ENCODE results near the gene STX12.
A peak's percentile ranks its signal among the peaks of the same experiment; 100 is the strongest.
"Not testable (repeated sequence)": the region's sequence is repeated elsewhere in the genome, so short reads cannot be mapped to it uniquely, and the experiment has no call there.

Gene STX12

GRCh38 chr1:27831568-27832410 is 58.8 kb downstream of the STX12 start:
- DNase-seq: no peak

- no peak for DNase-seq
These were observed 59.7 kb downstream of the STX12 start for GRCh38 chr1:27832762-27833161.

DNA sequence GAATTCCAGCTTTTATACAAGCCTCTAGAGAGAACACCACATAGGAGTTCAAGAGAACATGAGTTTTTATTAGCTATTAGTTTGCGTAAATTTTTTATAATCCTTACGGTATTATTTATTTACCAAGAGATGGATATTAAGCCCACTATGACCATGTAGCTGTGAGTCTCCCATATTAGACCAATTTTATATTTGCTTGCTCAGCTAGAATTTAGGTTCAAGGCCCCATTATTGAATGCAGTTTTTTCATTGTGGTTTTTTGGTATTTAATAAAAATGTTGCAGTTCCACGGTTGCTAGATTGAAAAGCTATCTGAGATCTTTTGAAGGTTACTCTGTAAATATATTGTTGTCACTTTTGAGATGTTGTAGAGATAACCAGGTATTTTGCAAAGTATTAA is 60.5 kb downstream of the STX12 start:
- DNase-seq: no peak

DNA sequence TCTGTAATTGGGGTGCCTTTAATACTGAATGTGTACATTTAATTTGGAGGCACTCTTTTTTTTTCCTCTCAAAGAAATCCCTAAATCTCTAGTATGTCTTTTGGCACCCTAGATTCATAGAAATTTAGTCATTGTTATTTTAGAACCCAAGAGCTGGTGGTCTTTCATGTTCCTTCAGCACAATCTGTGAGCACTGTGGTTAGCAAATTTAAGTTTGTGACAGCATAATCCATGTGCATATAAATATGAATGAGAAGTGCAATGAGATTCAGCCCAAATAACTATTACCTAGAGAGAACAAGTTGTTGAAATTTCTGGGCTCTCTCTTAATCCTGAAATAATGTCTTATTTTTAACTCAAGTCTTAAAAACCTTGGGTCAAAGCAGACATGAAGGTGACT is 62.0 kb downstream of the STX12 start:
- no peak for DNase-seq

DNA sequence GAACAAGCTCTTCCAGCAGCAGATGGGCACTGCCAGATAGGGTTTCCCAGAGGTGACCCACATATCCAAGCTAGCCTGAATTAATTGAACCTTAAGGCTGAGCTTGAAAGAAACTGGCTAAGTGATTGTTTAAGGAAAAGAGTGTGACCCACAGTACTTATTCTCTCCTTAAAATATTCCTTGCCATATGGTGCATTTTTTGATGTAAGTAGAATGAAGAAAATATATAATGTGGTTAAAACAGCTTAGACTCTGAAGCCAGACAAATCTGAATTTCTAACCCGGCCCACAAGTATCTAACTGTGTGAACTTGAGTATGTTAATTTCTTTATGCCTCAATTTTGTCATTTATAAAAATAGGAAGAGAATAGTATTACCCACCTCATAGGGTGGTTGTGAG is 62.5 kb downstream of the STX12 start:
- no peak for DNase-seq

GRCh38 chr1:27849951-27850350 is 76.9 kb downstream of the STX12 start:
- DNase-seq: no peak

GRCh38 chr1:27855085-27855484 is 82.1 kb downstream of the STX12 start:
- DNase-seq: no peak

- DNase-seq: no peak
These were observed 83.7 kb downstream of the STX12 start for GRCh38 chr1:27856561-27857343.

- not testable (repeated sequence) for DNase-seq
These were observed 84.5 kb downstream of the STX12 start for GRCh38 chr1:27857552-27857951.

- DNase-seq: peak; percentile 72
These were observed 85.3 kb downstream of the STX12 start for GRCh38 chr1:27858072-27858948.

- no peak for DNase-seq
These were observed 86.0 kb downstream of the STX12 start for GRCh38 chr1:27858949-27859576.

DNA sequence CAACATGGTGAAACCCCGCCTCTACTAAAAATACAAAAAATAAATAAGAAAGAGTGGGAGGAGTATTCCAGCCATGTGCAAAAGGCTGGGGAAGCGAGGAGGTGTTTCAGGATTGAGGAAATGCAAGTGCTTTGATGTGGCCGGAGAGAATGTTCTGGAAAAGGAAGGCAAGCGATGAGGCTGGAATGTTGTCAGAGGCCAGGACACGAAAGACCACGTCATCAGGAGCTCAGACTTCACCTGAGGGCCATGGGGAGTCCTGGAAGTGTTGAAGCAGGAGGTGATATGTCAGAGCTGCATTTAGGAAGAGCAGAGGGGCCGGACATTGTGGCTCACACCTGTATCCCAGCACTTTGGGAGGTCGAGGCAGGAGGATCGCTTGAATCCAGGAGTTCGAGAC is 88.4 kb downstream of the STX12 start:
- no peak for DNase-seq

GRCh38 chr1:27862004-27862403 is 89.0 kb downstream of the STX12 start:
- DNase-seq: no peak

DNA sequence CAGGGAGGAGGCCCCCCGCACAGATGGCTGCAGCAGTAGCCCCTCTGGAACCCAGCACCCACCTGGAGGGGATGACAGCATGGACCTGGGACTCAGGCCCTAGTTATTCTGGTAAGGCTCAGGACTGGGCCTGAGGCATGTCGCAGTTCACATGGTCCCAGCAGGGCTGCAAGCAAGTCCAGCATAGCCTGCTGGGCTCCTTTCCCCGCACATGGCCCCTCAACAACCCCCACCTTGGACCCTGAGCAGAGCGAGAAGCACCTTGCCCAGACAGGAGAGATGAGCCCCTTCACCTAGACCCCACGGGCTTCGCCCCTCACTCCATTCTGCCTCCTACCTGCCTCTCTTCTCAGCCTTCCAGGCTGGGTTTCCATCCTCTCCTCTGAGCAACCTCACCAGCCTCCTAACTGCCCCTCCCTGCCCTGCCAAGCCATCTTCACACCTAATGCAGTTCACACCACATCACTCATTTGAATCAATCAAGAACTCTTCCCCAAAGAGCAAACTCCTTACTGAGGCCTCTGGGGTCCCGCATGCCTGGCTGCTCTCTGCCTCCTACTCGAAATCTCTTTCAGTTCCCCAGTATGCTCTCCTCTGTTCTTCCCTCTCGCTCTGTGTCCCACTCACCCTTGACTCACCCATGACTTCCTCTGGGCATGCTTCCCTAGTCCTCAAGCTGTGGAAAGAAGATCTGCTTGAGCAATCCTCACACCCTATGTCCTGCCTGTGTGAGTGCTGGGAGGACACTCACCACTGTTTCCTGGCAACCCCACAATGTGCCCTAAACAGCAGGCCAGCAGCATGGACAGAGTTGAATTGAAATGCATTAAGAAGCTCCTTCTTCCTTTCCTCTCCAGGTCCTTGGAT is 89.9 kb downstream of the STX12 start:
- DNase-seq: peak; percentile 98

DNA sequence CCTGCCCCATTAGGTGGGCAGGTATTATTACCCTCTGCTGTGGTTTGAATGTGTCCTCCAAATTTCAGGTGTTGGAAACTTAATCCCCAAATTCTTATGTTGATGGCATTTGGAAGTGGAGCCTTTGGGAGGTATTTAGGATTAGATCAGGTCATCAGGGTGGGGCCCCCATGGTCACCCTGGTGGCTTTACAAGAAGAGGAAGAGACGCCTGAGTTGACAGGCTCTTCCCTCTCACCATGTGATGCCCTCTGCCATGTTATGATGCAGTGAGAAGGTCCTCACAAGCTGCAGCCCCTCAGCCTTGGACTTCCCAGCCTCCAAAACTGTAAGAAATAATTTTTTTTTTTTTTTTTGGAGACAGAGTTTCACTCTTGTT is 90.5 kb downstream of the STX12 start:
- no peak for DNase-seq

DNA sequence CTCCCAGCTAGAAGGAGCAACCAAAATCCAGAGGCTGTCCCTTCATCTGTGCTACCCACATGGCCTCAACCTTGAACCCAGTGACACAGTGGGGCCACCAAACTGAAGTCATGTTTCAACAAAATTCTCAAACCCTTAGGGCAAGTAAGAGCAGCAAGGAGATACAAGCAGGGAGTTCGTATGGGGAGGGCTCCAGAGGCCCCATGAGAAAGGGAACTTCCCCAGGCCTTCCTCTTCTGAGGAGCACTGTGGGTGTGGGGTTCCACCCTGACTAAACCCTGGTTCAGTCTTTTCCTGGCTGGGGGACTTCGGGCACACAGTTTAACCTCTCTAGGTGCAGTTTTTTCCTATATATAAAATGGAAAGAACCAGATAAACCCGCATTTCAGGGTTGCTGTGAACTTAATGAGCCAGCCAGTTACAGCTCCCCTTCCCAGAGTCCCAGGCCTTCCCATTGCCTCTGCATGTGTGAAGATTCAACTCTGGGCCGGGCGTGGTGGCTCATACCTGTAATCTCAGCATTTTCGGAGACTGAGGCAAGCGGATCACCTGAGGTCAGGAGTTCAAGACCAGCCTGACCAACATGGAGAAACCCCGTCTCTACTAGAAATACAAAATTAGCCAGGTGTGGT is 91.4 kb downstream of the STX12 start:
- DNase-seq: no peak

GRCh38 chr1:27865821-27866220 is 92.8 kb downstream of the STX12 start:
- no peak for DNase-seq

- DNase-seq: no peak
These were observed 95.5 kb downstream of the STX12 start for GRCh38 chr1:27868556-27868931.

DNA sequence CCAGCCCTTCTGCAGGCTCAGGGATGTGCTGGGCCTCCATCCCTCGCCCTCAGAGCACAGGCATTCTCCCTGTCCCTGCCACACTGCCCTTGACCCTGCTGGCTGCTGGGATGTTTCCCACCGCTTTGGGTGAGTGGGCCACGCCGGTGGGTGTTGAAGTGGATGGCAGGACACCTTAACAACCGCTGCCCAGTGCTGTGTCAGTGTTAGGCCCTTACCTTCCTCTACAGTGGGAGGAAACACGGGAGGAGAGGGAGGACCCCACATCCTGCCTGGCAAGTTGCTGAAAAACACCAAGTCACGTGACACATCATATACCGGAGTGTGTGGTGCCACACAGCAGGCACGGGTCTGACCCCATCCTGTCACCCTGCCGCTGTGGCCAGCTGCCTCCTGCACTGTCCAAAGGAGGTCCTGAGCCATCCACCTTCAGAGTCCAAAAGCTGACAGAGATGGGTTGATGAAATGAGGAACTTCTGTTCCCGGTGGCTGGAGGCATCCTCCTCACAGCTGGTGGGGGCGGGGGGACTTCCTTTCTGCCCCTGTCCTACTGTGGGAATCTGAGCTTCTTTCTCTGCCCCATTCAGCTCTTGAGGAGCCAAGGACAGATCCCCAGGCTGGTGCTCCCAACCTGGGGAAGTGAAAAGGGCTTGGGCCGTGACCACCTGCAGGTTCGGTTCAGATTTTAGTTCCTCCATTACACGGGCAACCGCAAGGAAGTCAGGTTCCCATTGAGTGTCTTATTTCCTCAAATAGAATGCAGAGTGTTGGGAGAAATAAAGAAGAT is 96.1 kb downstream of the STX12 start:
- no peak for DNase-seq

- DNase-seq: no peak
These were observed 96.7 kb downstream of the STX12 start for GRCh38 chr1:27869719-27870085.

DNA sequence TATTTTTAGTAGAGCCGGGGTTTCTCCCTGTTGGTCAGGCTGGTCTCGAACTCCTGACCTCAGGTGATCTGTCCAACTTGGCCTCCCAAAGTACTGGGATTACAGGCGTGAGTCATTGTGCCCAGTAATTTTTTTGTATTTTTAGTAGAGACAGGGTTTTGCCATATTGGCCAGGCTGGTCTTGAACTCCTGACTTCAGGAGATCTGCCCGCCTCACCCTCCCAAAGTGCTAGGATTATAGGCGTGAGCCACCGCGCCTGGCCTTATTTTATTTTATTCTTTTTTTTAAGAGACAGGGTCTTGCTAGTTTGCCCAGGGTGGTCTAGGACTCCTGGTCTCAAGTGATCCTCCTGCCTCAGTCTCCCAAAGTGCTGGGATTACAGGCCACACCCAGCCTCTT is 98.1 kb downstream of the STX12 start:
- not testable (repeated sequence) for DNase-seq

All from kidney glomerular epithelial cell (primary cell).